Hematopoietic multipotent progenitor cell treated with erythropoietin and hydrocortisone succinate and interleukin-3 and kit ligand, for 15 days (in vitro differentiated cells): ENCODE data around the gene NRTN.
"Not testable (repeated sequence)": the region's sequence is repeated elsewhere in the genome, so short reads cannot be mapped to it uniquely, and the experiment has no call there.

Experiments used
- DNase-seq: peaks from one replicate; pipeline ENCODE4 v3.0.0-alpha.2; 2015; ENCODE audit warnings: low spot score

Gene NRTN

DNA sequence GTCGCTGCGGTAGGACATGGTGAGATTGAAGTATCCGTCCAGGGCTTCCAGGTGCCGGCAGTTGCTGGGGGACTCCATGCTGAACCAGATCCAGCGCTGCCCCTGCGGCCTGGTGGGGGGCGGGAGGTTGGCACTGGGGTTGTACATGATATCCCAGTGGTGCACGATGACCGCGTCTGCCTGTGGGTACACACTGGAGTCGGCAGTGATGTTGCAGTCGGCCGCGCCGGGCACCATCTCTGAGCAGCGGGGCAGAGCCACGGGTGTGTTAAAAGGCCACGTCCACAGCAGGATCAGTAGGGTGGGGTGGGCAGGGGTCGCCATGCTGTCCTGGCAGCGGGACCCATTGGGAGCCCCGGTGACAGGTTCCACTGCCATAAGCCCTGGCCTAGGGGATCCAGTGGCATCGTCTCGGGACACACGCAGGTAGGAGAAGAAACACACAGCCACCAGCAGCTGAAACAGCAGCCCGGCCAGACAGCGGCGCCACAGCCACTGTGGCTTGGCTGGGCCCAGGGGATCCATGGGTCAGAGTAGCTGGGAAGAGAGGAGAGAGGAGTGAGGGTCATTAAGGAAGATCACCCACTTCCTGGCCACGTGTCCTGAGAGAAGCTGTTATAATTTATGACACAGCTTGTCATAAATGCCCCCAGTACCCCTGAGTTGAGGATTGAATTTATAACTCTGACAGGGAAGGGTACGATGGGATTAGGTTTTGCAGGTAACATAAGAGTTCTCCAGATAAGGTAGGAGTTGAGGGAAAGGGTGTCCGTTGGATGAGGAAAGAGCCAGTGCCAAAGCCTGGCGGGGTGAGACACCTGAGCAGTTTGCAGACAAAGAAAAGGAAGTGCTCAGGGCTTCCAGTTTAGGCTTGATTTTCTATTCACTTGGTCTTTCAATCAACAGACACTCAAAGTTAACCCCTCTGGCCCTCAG, 62.6 kb downstream of the NRTN start:
- no peak for DNase-seq

DNA sequence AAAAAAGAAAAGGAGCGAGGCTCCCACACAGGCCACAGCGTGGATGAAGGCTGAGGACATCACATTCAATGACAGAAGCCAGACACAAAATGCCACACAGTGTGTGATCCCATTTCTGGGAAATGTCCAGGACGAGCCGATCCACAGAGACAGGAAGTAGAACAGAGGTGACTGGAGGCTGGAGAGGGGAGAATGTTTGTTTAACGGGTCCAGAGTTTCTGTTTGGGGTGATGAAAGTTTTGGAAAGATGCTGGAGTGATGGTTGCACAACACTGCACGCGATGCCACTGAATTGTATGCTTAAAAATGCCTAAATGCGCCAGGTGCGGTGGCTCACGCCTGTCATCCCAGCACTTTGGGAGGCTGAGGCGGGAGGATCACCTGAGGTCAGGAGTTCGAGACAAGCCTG, 66.1 kb downstream of the NRTN start:
- DNase-seq, result no peak

- DNase-seq, result no peak
These were observed 68.8 kb downstream of the NRTN start for GRCh38 chr19:5873617-5874199.

DNA sequence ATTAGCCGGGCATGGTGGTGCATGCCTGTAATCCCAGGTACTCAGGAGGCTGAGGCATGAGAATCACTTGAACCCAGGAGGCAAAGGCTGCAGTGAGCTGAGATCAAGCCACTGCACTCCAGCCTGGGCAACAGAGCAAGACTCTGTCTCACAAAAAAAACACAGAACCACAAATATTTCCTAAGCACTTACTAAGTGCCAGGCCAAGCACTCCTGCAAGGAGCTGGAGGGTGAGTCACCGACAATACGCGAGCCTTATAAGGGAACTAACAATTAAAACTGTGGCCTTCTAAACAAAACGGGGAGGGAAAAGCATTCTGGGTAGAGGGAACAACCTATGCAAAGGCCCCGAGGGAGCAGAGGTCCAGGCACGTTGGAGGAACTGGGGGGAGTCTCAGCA, 69.6 kb downstream of the NRTN start:
- DNase-seq, result not testable (repeated sequence)

GRCh38 chr19:5877427-5877826, 72.6 kb downstream of the NRTN start:
- DNase-seq, result no peak

GRCh38 chr19:5877882-5878281, 73.0 kb downstream of the NRTN start:
- DNase-seq, result no peak
